GM20431 (cell line): ENCODE results near the gene UBE2L3.
"Not testable (repeated sequence)": the region's sequence is repeated elsewhere in the genome, so short reads cannot be mapped to it uniquely, and the experiment has no call there.

Experiments used
- in situ Hi-C: fragments of 300-500 bp; cut with MseI, MboI; formaldehyde crosslinking; loops from one replicate; pipeline ENCODE4 v1.15.0; 2020; ENCODE audit warnings: low sequenced_read_pairs; ENCODE audit not compliant: unreplicated experiment

The UBE2L3 gene

GRCh38 chr22:21567456-21568346 lies at the start of gene UBE2L3:
Gene UBE2L3, plus strand, starts transcription at chr22:21567714. Its CDS starts 31 bp downstream, at chr22:21567745.
- in situ Hi-C loops = no loop called here

DNA sequence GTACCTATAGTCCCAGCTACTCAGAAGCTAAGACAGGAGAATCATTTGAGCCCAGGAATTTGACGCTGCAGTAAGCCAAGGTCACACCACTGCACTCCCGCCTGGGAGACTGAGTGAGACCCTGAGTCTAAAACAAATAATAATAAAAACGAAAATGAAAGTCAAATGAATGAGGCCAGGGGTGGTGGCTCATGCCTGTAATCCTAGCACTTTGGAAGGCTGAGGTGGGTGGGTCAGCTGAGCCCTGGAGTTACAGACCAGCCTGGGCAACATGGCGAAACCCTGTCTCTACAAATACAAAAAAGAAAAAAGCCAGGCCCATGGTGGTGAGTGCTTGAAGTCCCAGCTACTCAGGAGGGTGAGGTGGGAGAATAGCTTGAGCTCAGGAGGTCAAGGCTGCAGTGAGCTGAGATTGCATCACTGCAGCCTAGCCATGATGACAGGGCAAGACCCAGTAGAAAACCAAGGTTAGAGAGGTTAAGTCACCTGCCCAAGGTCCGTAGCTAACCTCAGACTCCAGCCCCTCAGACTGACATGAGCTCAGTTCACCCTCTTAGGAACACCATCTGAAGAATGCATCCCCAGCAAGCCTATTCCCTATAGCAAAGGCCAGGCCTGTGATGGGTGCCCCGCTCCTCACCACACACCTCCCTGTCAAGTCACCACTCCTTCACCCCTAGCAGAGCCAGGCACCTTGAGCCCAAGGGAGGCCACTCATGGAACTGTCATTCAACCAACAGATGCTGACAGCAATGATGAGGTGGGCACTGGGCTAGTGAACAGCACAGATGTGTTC lies 40.6 kb upstream of the UBE2L3 start:
- in situ Hi-C loops = not testable (repeated sequence)

DNA sequence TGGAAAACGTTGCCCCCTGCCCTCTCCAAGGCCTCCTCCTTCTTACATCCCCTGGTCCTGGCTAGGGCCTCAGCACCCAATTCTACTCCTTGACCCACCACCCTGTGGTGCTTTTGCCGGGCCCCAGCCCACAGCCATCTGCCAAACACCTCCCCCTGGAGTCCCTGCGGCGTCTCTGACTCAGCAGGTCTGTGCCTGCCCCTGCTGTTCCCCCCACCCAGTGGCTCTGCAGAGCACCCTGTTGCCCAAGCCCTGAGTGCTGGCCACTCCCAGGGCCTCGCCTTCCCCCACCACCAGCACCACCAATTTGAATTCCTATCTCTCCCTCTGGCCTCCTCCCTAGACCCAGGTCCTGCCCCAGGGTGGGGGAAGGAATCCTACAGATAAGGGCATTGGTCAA lies 36.0 kb upstream of the UBE2L3 start:
- in situ Hi-C loops = not testable (repeated sequence)

GRCh38 chr22:21532863-21533648 lies 34.5 kb upstream of the UBE2L3 start:
- in situ Hi-C loops = not testable (repeated sequence)

GRCh38 chr22:21539862-21540261 lies 27.7 kb upstream of the UBE2L3 start:
- in situ Hi-C loops = not testable (repeated sequence)

DNA sequence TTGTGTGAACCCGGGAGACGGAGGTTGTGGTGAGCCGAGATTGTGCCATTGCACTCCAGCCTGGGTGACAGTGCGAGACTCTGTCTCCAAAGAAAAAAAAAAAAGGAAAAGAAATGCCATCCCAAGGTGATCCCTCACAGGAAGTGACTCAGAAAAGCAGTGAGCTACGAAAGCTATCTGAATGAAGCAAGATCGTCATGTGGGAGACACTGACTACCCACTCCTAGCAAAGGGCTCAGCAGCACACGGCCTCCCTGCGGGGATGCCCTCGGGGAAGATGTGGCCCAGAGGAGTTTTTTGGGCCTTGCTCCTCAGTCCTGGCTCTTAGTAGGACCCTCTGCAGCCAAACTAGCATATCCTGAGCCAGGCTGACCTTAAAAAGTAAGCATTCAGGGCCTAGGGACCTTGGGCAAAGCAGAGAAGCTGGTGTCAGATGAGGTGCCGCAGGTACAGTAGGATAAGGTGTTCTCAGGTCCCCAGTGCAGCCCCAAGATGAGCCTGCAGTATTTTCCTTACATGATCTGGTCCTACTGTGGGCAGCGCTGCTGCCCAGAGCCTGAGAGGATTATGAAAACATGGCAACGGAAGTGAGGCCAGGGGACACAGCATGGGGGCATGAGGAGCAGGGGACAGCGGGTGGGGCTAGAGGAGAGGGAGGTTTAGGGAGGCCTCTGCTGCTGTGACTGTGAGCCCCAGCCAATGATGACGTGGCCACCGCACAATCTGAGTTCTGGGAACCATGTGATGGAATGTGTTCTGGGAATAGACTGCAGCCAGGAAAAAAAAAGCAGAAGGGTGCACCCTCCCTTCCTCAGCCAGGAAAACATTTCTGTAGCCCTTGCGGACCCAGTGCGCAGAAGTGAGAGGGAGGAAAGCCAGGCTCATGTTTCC lies 22.8 kb upstream of the UBE2L3 start:
- in situ Hi-C loops = not testable (repeated sequence)

GRCh38 chr22:21549558-21549957 lies 18.0 kb upstream of the UBE2L3 start:
- in situ Hi-C loops = not testable (repeated sequence)

GRCh38 chr22:21550008-21550677 lies 17.4 kb upstream of the UBE2L3 start:
- in situ Hi-C loops = not testable (repeated sequence)

GRCh38 chr22:21550678-21551047 lies 16.9 kb upstream of the UBE2L3 start:
- in situ Hi-C loops = not testable (repeated sequence)

DNA sequence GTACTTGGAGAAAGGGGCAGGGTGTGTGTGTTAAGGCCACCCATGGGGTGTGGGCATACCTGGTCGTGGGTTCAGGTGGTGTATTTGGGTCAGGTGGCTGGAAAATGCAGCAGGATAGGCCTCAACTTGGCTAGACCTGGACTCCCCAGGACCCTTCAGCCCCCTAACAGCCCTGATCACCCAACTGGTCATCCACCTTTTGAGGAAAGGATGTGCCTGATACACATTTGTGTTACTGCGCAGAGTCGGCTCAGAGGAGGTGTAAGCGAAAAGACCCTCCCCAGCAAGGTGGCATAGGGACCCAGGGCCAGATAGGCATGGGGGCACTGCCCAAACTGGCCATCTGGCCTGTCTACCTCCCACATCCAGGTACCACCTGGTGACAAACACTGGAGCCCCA lies 16.2 kb upstream of the UBE2L3 start, which contains the start of gene RIMBP3C:
TSS of gene RIMBP3C (minus strand) at position 101 of the 400 bp plus-strand sequence. CDS start 485 bp downstream, outside the sequence.
- in situ Hi-C loops = not testable (repeated sequence)

GRCh38 chr22:21559345-21560125 lies 8.0 kb upstream of the UBE2L3 start:
- in situ Hi-C loops = not testable (repeated sequence)

DNA sequence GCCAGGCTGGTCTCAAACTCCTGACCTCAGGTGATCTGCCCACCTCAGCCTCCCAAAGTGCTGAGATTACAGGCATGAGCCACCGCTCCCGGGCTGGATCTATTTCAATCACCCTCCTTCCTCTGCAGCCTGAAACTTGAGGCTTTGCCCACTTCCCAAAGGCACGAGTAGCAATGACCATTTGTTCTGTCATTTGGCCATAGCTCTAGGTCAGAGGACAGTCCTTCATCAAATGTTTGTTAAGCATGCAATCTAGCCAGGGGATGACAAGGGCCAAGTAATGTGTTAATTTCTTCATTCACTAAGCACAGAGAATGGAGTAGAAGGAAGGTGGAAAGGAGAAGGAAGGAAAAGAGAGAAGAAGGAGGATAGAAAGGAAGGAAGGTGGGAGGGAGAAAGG lies 6.9 kb upstream of the UBE2L3 start:
- in situ Hi-C loops = not testable (repeated sequence)

- in situ Hi-C loops = no loop called here
Observed at GRCh38 chr22:21563912-21564311, 3.6 kb upstream of the UBE2L3 start.

- in situ Hi-C loops = no loop called here
Observed at GRCh38 chr22:21564411-21564810, 3.1 kb upstream of the UBE2L3 start.

DNA sequence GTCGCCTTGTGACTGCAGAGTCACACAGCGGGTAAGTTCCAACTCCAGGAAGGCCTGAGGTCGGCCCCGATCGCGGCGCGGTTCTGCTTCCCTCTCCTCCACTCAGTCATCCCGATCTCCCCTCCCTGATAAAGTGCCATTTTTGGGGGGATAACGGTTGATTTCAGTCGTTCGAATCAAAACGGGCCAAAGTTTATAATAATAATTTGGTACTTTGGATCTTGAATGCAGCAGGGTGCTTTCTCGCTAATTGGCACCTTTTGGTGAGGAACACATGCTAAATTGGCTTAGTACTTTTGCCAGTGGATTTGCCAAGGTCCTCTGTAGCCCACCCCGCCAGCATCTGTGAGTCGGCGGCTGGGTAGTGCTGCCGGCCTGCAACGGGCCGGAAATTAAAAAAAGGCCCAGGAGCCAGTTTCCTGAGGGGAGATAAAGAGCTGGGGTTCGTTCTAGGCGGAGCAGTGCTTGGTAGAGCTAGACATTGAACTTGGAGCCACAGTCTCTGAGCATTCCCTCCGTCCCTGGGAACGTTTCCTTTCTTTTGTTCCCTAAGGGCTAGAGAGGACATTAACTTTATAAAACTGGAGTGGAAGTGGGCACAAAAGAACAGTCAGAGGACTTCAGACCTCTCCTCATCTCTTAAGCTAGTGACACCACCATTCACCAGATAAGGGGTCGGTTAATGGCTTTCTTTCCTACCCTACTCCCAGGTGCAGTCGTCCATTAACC lies 997 bp downstream of the UBE2L3 start:
- in situ Hi-C loops = no loop called here

DNA sequence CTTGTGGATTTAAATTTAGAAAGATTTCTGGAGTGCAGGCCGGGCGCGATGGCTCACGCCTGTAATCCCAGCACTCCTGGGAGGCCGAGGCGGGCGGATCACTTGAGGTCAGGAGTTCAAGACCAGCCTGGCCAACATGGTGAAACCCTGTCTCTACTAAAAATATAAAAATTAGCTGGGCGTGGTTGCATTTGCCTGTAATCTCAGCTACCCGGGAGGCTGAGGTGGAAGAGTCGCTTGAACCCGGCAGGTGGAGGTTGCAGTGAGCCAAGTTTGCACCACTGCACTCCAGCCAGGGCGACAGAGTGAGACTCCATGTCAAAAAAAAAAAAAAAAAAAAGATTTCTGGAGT lies 1.5 kb downstream of the UBE2L3 start:
- in situ Hi-C loops = not testable (repeated sequence)

- in situ Hi-C loops = no loop called here
Observed at GRCh38 chr22:21569459-21570170, 2.1 kb downstream of the UBE2L3 start.
